Measurements from ENCODE around the gene TNFRSF8. TPM values are rescaled to one million over a fixed set of nuclear protein-coding genes. Genes with fewer than 3 reads are reported as not detected.

TNFRSF8 gene
- polyA plus RNA-seq, 1 donor (not counting 4 experiments of a cell fraction or from before 2014, with no cell fraction given), result 0.03 TPM

DNA sequence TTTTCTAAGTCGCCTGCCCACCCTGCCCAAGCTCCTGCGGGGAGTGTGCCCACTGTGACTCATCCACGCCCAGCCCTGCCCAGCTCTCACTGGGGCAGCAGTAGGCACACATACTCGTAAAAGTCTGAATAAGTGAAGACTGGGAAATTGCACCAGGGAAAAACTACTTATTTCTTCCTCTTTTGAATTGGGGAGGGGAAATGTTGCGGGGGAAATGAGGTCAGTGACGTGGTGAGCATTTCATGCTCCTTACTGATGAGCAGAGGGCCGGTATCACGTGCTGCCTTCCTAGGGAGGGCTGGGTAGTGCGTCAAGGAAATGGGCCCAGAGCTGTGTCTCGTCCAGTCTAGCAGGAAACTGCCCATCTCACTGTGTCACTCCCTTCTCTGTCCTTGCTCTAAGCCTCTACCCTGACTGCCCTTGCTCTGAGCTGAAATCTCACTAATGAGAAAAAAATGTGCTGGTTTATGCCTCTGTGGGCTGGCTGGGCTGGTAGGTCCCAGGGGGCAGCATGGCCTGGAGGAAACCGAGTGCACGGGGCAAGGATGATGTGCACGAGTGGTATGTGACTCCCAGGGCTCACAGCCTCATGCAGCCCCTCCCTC lies 90.2 kb downstream of the TNFRSF8 start:
- no peak overlapping the region for H3K4me3 ChIP-seq (ENCODE audit: control insufficient read depth in 2 of 3, extremely low read depth in 1 of 3, insufficient read depth in 2 of 3, low read depth in 1 of 3, low read length in 3 of 3)
- no peak overlapping the region for H2AFZ ChIP-seq (ENCODE audit: control insufficient read depth, low read length)
- H3K9me3 ChIP-seq (ENCODE audit: control insufficient read depth, low read depth, low read length), result no peaks in the 10 kb centered on the region
- FAIRE-seq, result no peak
- H3K9ac ChIP-seq (ENCODE audit: control insufficient read depth, extremely low read depth, insufficient read depth, low read length), result no peak overlapping the region
- H3K79me2 ChIP-seq (ENCODE audit: control insufficient read depth, insufficient read depth, low read length), result no peaks in the 10 kb centered on the region
- no peak overlapping the region for H3K27ac ChIP-seq (ENCODE audit: control insufficient read depth, insufficient read depth, low read length)
- DNase-seq (ENCODE audit: low read depth, low spot score), result no peak
- peaks cover 4% of the 10 kb centered on the region for H3K4me1 ChIP-seq (ENCODE audit: control insufficient read depth, extremely low read depth, insufficient read depth, low read length)
- H3K4me2 ChIP-seq (ENCODE audit: control insufficient read depth, extremely low read depth, insufficient read depth, low read depth, low read length), result no peak overlapping the region
- TF ChIP-seq, protein P1, sequence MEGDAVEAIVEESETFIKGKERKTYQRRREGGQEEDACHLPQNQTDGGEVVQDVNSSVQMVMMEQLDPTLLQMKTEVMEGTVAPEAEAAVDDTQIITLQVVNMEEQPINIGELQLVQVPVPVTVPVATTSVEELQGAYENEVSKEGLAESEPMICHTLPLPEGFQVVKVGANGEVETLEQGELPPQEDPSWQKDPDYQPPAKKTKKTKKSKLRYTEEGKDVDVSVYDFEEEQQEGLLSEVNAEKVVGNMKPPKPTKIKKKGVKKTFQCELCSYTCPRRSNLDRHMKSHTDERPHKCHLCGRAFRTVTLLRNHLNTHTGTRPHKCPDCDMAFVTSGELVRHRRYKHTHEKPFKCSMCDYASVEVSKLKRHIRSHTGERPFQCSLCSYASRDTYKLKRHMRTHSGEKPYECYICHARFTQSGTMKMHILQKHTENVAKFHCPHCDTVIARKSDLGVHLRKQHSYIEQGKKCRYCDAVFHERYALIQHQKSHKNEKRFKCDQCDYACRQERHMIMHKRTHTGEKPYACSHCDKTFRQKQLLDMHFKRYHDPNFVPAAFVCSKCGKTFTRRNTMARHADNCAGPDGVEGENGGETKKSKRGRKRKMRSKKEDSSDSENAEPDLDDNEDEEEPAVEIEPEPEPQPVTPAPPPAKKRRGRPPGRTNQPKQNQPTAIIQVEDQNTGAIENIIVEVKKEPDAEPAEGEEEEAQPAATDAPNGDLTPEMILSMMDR (optimal IDR thresholded peaks at IDR 0.05 in 1 of 3, IDR thresholded peaks at IDR 0.05 in 1 of 3, conservative IDR thresholded peaks at IDR 0.05 in 1 of 3; ENCODE audit: extremely low read depth in 1 of 3, insufficient read depth in 2 of 3, low read length in 3 of 3), result no peak
- no peak for TF ChIP-seq EZH2 (IDR thresholded peaks at IDR 0.05; ENCODE audit: low read length)
- peaks cover 4% of the 10 kb centered on the region for H3K27me3 ChIP-seq (ENCODE audit: control insufficient read depth, extremely low read depth, insufficient read depth, low read length)
- no peaks in the 10 kb centered on the region for H4K20me1 ChIP-seq (ENCODE audit: control insufficient read depth, extremely low read depth, insufficient read depth, low read length)
- no peaks in the 10 kb centered on the region for H3K9me1 ChIP-seq (ENCODE audit: control insufficient read depth, extremely low read depth, insufficient read depth, low read length)
- no peaks in the 10 kb centered on the region for H3K36me3 ChIP-seq (ENCODE audit: control insufficient read depth in 2 of 2, extremely low read depth in 1 of 2, insufficient read depth in 2 of 2, low read length in 2 of 2)
- dilution Hi-C loops (cut with MboI; ENCODE audit: extremely low pct_ligation_motif_present, low sequenced_read_pairs), result no loop called here

DNA sequence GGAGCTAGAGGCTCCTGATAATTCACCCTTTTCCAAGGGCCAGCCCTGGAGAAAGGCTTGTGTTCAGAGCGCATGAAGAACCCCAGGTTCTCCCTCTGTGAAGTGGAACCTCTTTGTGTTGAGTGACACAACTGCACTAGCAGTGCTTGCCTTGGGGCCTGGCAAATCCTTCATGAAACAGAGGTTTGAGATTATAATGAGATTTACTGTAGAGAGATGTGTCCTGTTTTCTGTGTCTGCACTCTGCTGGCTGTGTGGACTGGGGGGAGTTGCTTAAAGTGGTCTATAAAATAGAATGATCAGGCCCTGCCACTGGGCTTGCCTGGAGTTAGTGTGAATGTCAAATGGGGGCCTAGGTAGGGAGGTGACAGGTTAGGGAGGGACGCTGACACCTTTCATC lies 92.2 kb downstream of the TNFRSF8 start:
- no peak for FAIRE-seq
- Histone ChIP-seq H3K27me3 (ENCODE audit: control insufficient read depth, extremely low read depth, insufficient read depth, low read length) (peaks cover 4% of the 10 kb centered on the region), H2AFZ (ENCODE audit: control insufficient read depth, low read length) (no peak overlapping the region)

More for the DNA sequence above, 92.2 kb downstream of the TNFRSF8 start:
- no peaks in the 10 kb centered on the region for H3K9me3 ChIP-seq (ENCODE audit: control insufficient read depth, low read depth, low read length)
- no peak for TF ChIP-seq EZH2 (IDR thresholded peaks at IDR 0.05; ENCODE audit: low read length)
- TF ChIP-seq, protein P1 (optimal IDR thresholded peaks at IDR 0.05 in 1 of 3, IDR thresholded peaks at IDR 0.05 in 1 of 3, conservative IDR thresholded peaks at IDR 0.05 in 1 of 3; ENCODE audit: extremely low read depth in 1 of 3, insufficient read depth in 2 of 3, low read length in 3 of 3), result no peak
- no peak overlapping the region for H3K27ac ChIP-seq (ENCODE audit: control insufficient read depth, insufficient read depth, low read length)
- H3K79me2 ChIP-seq (ENCODE audit: control insufficient read depth, insufficient read depth, low read length), result no peaks in the 10 kb centered on the region
- no peak overlapping the region for H3K9ac ChIP-seq (ENCODE audit: control insufficient read depth, extremely low read depth, insufficient read depth, low read length)
- H3K4me2 ChIP-seq (ENCODE audit: control insufficient read depth, extremely low read depth, insufficient read depth, low read depth, low read length), result no peak overlapping the region
- H3K36me3 ChIP-seq (ENCODE audit: control insufficient read depth in 2 of 2, extremely low read depth in 1 of 2, insufficient read depth in 2 of 2, low read length in 2 of 2), result no peaks in the 10 kb centered on the region
- H3K4me1 ChIP-seq (ENCODE audit: control insufficient read depth, extremely low read depth, insufficient read depth, low read length), result peaks cover 4% of the 10 kb centered on the region
- dilution Hi-C loops (cut with MboI; ENCODE audit: extremely low pct_ligation_motif_present, low sequenced_read_pairs), result no loop called here
- no peak overlapping the region for H3K4me3 ChIP-seq (ENCODE audit: control insufficient read depth in 2 of 3, extremely low read depth in 1 of 3, insufficient read depth in 2 of 3, low read depth in 1 of 3, low read length in 3 of 3)
- H4K20me1 ChIP-seq (ENCODE audit: control insufficient read depth, extremely low read depth, insufficient read depth, low read length), result no peaks in the 10 kb centered on the region
- no peaks in the 10 kb centered on the region for H3K9me1 ChIP-seq (ENCODE audit: control insufficient read depth, extremely low read depth, insufficient read depth, low read length)
- DNase-seq (ENCODE audit: low read depth, low spot score), result no peak

Data from keratinocyte (primary cell).